HepG2 (cell line): ENCODE results near the gene KRTAP5-4. TPM values are rescaled to one million over a fixed set of nuclear protein-coding genes. Genes with fewer than 3 reads are reported as not detected.

Experiments
- HMGA1 ChIP-seq: sonication (generic); formaldehyde crosslinking; conservative IDR thresholded peaks from 2 replicates; pipeline ENCODE4 v1.4.0; 2020; ENCODE audit warnings: missing genetic modification reagents
- ZNF737 ChIP-seq: sonication (generic); formaldehyde crosslinking; IDR thresholded peaks from 2 replicates; pipeline ENCODE4 v1.5.0; 2020; ENCODE audit warnings: missing genetic modification reagents, mild to moderate bottlenecking, borderline replicate concordance
- polyA plus RNA-seq, 8 experiments: library from polyadenylated mRNA; depleted of rRNA in 3 of 8; stranded (reverse) in 7 of 8; unstranded in 1 of 8; fragments of >200 nt; fragmentation: Illumina TruSeq in 4 of 8; extraction: Trizol in 4 of 8; gene quantifications; 2 replicates each; pipeline versions ENCODE4 v1.2.1 to v1.2.3, GENCODE V29; 2011 to 2016; ENCODE audit warnings: low read depth in 4 of 8, missing spikeins in 1 of 8, mixed read lengths in 1 of 8; ENCODE audit not compliant: insufficient read depth in 1 of 8
- total RNA-seq, 5 experiments: library from RNA; depleted of rRNA; stranded (reverse); fragments of >200 nt; fragmentation: Illumina TruSeq; extraction: Trizol; gene quantifications; 2 replicates each; pipeline ENCODE4 v1.2.3, GENCODE V29; 2016; ENCODE audit warnings: low read depth in 1 of 5
- TF ChIP-seq, protein P1 (sequence below): sonication (generic); formaldehyde crosslinking; IDR thresholded peaks from 2 replicates; pipeline ENCODE4 v1.4.0; 2020; ENCODE audit warnings: mild to moderate bottlenecking, missing genetic modification reagents, borderline replicate concordance
- TF ChIP-seq, protein P2 (sequence below): sonication (generic); formaldehyde crosslinking; IDR thresholded peaks from 2 replicates; pipeline ENCODE4 v1.4.0; 2020; ENCODE audit warnings: missing genetic modification reagents, borderline replicate concordance

KRTAP5-4 gene
- total and polyA plus RNA-seq, 2 of the 13 experiments (the other 11 are each of a cell fraction or from before 2014, with no cell fraction given) = not detected

DNA sequence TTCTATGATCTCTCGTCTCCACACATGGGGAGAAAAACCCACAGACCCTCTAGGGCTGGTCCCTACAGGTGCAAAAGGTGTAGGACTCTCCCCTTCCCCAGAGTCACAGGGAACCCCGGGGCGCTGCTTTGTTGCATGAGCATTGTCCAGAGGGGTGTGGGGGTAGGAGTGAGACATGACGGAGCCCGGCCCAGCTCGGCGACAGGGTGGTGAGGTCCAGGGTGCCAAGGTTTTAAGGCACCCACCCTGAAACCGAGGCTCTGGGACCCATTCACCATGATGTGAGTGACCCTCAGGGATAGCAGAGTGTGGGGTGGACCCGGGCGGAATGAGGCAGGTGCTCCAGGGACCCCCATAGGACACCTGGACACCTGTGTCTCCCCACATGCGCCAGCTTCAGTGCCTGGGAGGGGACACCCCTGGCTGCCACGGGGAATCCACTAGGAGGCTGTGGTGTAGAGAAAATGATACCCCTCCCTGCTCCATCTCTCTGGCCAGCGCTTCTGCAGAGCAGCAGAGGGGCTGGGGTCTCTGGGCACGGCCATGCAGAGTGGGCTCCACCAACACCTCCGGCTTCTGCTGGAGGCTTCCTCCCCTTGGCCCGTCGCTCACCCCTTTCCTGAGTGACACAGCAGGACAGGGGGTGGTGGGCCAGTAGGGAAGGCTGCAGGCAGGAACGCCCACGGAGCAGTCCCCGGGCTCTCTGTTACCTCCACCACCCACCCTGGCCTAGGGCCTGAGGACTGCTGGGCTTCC, 22.8 kb upstream of the KRTAP5-4 start (continued):
- TF ChIP-seq, protein P1, sequence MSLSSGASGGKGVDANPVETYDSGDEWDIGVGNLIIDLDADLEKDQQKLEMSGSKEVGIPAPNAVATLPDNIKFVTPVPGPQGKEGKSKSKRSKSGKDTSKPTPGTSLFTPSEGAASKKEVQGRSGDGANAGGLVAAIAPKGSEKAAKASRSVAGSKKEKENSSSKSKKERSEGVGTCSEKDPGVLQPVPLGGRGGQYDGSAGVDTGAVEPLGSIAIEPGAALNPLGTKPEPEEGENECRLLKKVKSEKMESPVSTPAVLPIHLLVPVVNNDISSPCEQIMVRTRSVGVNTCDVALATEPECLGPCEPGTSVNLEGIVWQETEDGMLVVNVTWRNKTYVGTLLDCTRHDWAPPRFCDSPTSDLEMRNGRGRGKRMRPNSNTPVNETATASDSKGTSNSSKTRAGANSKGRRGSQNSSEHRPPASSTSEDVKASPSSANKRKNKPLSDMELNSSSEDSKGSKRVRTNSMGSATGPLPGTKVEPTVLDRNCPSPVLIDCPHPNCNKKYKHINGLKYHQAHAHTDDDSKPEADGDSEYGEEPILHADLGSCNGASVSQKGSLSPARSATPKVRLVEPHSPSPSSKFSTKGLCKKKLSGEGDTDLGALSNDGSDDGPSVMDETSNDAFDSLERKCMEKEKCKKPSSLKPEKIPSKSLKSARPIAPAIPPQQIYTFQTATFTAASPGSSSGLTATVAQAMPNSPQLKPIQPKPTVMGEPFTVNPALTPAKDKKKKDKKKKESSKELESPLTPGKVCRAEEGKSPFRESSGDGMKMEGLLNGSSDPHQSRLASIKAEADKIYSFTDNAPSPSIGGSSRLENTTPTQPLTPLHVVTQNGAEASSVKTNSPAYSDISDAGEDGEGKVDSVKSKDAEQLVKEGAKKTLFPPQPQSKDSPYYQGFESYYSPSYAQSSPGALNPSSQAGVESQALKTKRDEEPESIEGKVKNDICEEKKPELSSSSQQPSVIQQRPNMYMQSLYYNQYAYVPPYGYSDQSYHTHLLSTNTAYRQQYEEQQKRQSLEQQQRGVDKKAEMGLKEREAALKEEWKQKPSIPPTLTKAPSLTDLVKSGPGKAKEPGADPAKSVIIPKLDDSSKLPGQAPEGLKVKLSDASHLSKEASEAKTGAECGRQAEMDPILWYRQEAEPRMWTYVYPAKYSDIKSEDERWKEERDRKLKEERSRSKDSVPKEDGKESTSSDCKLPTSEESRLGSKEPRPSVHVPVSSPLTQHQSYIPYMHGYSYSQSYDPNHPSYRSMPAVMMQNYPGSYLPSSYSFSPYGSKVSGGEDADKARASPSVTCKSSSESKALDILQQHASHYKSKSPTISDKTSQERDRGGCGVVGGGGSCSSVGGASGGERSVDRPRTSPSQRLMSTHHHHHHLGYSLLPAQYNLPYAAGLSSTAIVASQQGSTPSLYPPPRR = no peak
- TF ChIP-seq ZNF737 (CRISPR knock-in tag) (no peak), HMGA1 (no peak)
- TF ChIP-seq, protein P2, sequence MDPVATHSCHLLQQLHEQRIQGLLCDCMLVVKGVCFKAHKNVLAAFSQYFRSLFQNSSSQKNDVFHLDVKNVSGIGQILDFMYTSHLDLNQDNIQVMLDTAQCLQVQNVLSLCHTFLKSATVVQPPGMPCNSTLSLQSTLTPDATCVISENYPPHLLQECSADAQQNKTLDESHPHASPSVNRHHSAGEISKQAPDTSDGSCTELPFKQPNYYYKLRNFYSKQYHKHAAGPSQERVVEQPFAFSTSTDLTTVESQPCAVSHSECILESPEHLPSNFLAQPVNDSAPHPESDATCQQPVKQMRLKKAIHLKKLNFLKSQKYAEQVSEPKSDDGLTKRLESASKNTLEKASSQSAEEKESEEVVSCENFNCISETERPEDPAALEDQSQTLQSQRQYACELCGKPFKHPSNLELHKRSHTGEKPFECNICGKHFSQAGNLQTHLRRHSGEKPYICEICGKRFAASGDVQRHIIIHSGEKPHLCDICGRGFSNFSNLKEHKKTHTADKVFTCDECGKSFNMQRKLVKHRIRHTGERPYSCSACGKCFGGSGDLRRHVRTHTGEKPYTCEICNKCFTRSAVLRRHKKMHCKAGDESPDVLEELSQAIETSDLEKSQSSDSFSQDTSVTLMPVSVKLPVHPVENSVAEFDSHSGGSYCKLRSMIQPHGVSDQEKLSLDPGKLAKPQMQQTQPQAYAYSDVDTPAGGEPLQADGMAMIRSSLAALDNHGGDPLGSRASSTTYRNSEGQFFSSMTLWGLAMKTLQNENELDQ (CRISPR knock-in tag) = no peak
